Measurements from ENCODE around the gene GLIPR2.

DNA sequence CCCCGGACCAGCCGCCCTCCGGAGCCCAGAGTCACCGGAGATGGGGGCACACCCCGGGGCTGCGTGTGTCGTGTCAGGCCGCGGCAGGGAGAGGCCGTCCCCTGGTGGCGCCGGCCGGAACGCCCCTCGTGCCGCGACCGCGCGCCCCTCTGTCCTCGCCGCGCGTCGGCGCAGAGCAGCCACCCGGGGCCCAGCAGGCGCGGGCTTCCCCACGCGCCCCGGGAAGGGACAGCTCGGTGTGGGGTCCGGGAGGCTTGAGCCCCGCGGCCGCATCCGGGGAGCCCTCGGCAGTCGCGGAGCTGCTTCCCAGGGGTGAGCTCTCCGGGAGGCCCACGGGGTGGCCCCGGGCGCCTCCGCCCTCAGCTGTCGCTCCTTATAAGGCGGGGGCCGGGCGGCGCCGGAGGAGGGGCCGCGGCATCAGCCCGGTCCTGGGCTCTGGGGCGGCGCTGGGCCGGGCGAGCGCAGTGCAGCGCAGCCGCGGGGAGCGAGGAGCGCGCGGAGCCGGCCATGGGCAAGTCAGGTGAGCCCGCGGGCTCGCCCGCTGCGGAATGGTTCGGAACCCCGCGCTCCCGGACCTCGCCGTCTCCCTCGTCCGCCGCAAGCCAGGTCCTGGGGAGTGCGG is at the start of gene GLIPR2:
- TF ChIP-seq, protein P1, sequence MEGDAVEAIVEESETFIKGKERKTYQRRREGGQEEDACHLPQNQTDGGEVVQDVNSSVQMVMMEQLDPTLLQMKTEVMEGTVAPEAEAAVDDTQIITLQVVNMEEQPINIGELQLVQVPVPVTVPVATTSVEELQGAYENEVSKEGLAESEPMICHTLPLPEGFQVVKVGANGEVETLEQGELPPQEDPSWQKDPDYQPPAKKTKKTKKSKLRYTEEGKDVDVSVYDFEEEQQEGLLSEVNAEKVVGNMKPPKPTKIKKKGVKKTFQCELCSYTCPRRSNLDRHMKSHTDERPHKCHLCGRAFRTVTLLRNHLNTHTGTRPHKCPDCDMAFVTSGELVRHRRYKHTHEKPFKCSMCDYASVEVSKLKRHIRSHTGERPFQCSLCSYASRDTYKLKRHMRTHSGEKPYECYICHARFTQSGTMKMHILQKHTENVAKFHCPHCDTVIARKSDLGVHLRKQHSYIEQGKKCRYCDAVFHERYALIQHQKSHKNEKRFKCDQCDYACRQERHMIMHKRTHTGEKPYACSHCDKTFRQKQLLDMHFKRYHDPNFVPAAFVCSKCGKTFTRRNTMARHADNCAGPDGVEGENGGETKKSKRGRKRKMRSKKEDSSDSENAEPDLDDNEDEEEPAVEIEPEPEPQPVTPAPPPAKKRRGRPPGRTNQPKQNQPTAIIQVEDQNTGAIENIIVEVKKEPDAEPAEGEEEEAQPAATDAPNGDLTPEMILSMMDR (IDR thresholded peaks at IDR 0.05): peak in 4 of 12 donors; percentile 22 to 41 (median 28)
- peak; percentile 43 to 91 for TF ChIP-seq POLR2A (IDR thresholded peaks at IDR 0.05)

All from heart left ventricle (tissue), 13 donors.